H1 (cell line): ENCODE data around the gene HECTD1. TPM values are rescaled to one million over a fixed set of nuclear protein-coding genes. Genes with fewer than 3 reads are reported as not detected.

Experiments
- CTCF ChIA-PET: fragments of 300-600 bp; sonication (Branson Sonifier 250); formaldehyde crosslinking; loops from one replicate; lab custom pipeline; 2021; ENCODE audit not compliant: partially characterized antibody; lab: Charles Lee
- POLR2A ChIA-PET: fragments of 300-600 bp; sonication (Branson Sonifier 250); formaldehyde crosslinking; loops from one replicate; lab custom pipeline; 2021; ENCODE audit warnings: inconsistent platforms; ENCODE audit not compliant: partially characterized antibody; lab: Charles Lee
- DNase-seq, 2 experiments: peaks; one replicate each; pipeline versions ENCODE4 v3.0.0 to v3.0.0-alpha.2; 2010 to 2022; ENCODE audit warnings: low spot score in 2 of 2, low read depth in 1 of 2, mixed read lengths in 1 of 2
- FAIRE-seq: peaks from 2 replicates; lab custom pipeline; 2011; peaks lifted over from hg19 to GRCh38; lab: Jason Lieb, UNC
- H2AFZ ChIP-seq: 2 replicates; pipeline ENCODE4 v1.8.1; 2012; ENCODE audit warnings: low read length, inconsistent platforms
- H2AK5ac ChIP-seq: 2 replicates; pipeline ENCODE4 v1.6.1; 2013; ENCODE audit warnings: low read depth, low read length
- H2BK120ac ChIP-seq: replicated peaks from 2 replicates; pipeline ENCODE3; 2013; ENCODE audit warnings: low read depth, low read length, inconsistent platforms
- H2BK12ac ChIP-seq: 2 replicates; pipeline ENCODE4 v1.6.1; 2013; ENCODE audit warnings: low read depth, low read length
- H2BK15ac ChIP-seq: 2 replicates; pipeline ENCODE4 v1.6.1; 2013; ENCODE audit warnings: low read length
- H2BK20ac ChIP-seq: 2 replicates; pipeline ENCODE4 v1.6.1; 2013; ENCODE audit warnings: low read length
- H2BK5ac ChIP-seq: 2 replicates; pipeline ENCODE4 v1.6.1; 2013; ENCODE audit warnings: low read depth, low read length
- H3K14ac ChIP-seq: 2 replicates; pipeline ENCODE4 v1.6.1; 2013; ENCODE audit warnings: inconsistent platforms; ENCODE audit not compliant: insufficient read length
- H3K18ac ChIP-seq: 2 replicates; pipeline ENCODE4 v1.6.1; 2013; ENCODE audit warnings: low read length; ENCODE audit errors: extremely low read depth
- H3K23ac ChIP-seq: 2 replicates; pipeline ENCODE4 v1.6.1; 2013; ENCODE audit warnings: inconsistent platforms; ENCODE audit not compliant: insufficient read length
- H3K23me2 ChIP-seq: 2 replicates; pipeline ENCODE4 v1.6.1; 2013; ENCODE audit warnings: low read depth, low read length
- H3K27ac ChIP-seq: 2 replicates; pipeline ENCODE4 v1.6.1; 2011; ENCODE audit warnings: low read depth, low read length, inconsistent platforms
- H3K27me3 ChIP-seq, 4 experiments: replicated peaks in 1 of 4; 1 replicate in 1 of 4; 2 replicates in 3 of 4; pipeline versions ENCODE4 v1.6.1 to v1.8.1; 2011 to 2013; ENCODE audit warnings: low read length in 3 of 4, mild to moderate bottlenecking in 3 of 4, inconsistent platforms in 2 of 4, mixed read lengths in 2 of 4, moderate library complexity in 1 of 4; ENCODE audit not compliant: control insufficient read depth in 3 of 4, insufficient read depth in 3 of 4; ENCODE audit errors: extremely low read depth in 1 of 4
- H3K36me3 ChIP-seq, 4 experiments: 2 replicates each; pipeline versions ENCODE4 v1.6.1 to v1.8.1; 2011 to 2013; ENCODE audit warnings: mild to moderate bottlenecking in 4 of 4, low read length in 3 of 4, moderate library complexity in 2 of 4, control low read depth in 1 of 4, inconsistent platforms in 1 of 4; ENCODE audit not compliant: insufficient read depth in 4 of 4, control insufficient read depth in 2 of 4
- H3K4ac ChIP-seq: replicated peaks from 2 replicates; pipeline ENCODE3; 2013; ENCODE audit warnings: low read length, low read depth, mixed read lengths, inconsistent platforms; ENCODE audit not compliant: insufficient read length
- H3K4me1 ChIP-seq, 4 experiments: replicated peaks in 1 of 4; 1 replicate in 1 of 4; 2 replicates in 3 of 4; pipeline versions ENCODE4 v1.6.1 to v1.8.1; 2011 to 2013; ENCODE audit warnings: low read length in 3 of 4, inconsistent platforms in 2 of 4, mixed read lengths in 1 of 4; ENCODE audit not compliant: insufficient read depth in 4 of 4, control insufficient read depth in 3 of 4
- H3K4me2 ChIP-seq, 2 experiments: 2 replicates each; pipeline versions ENCODE4 v1.6.1 to v1.8.1; 2011 to 2013; ENCODE audit warnings: low read depth in 2 of 2, low read length in 2 of 2, control low read depth in 1 of 2, inconsistent platforms in 1 of 2, mild to moderate bottlenecking in 1 of 2; ENCODE audit not compliant: insufficient read depth in 1 of 2
- H3K4me3 ChIP-seq, 4 experiments: fragments of 200-600, 300-600 bp in 1 of 4; sonication (generic), shearing (Covaris generic), sonication (Bioruptor Twin) in 1 of 4; 2 replicates each; pipeline versions ENCODE4 v1.5.1 to v1.8.1; 2011 to 2016; ENCODE audit warnings: low read length in 4 of 4, low read depth in 3 of 4, control low read depth in 2 of 4, inconsistent platforms in 2 of 4, mild to moderate bottlenecking in 2 of 4, mixed read lengths in 1 of 4, moderate library complexity in 1 of 4; ENCODE audit not compliant: insufficient read depth in 2 of 4; ENCODE audit errors: extremely low read depth in 1 of 4
- H3K56ac ChIP-seq: replicated peaks from 2 replicates; pipeline ENCODE3; 2013; ENCODE audit warnings: low read depth, mild to moderate bottlenecking, mixed read lengths, low read length, inconsistent platforms; ENCODE audit not compliant: insufficient read length
- H3K79me1 ChIP-seq: 2 replicates; pipeline ENCODE4 v1.6.1; 2013; ENCODE audit warnings: low read depth, low read length, control low read depth
- H3K79me2 ChIP-seq, 2 experiments: 2 replicates each; pipeline versions ENCODE4 v1.6.1 to v1.8.1; 2012 to 2013; ENCODE audit warnings: low read length in 2 of 2, mild to moderate bottlenecking in 2 of 2, inconsistent platforms in 1 of 2; ENCODE audit not compliant: insufficient read depth in 2 of 2, control insufficient read depth in 1 of 2
- H3K9ac ChIP-seq, 4 experiments: replicated peaks in 1 of 4; 1 replicate in 1 of 4; 2 replicates in 3 of 4; pipeline versions ENCODE4 v1.6.1 to v1.8.1; 2011 to 2013; ENCODE audit warnings: low read depth in 3 of 4, low read length in 3 of 4, control low read depth in 2 of 4, mild to moderate bottlenecking in 2 of 4, moderate library complexity in 2 of 4, inconsistent platforms in 1 of 4; ENCODE audit errors: extremely low read depth in 1 of 4
- H3K9me3 ChIP-seq, 2 experiments: 2 replicates each; pipeline versions ENCODE4 v1.6.1 to v1.8.1; 2012 to 2013; ENCODE audit warnings: mild to moderate bottlenecking in 2 of 2, moderate library complexity in 2 of 2, control low read depth in 1 of 2, inconsistent platforms in 1 of 2, low read depth in 1 of 2, low read length in 1 of 2, mixed read lengths in 1 of 2; ENCODE audit not compliant: insufficient read depth in 2 of 2
- H4K20me1 ChIP-seq, 2 experiments: replicated peaks in 1 of 2; 2 replicates each; pipeline versions ENCODE3 to v1.8.1; 2011 to 2013; ENCODE audit warnings: inconsistent platforms in 2 of 2, low read length in 2 of 2, mild to moderate bottlenecking in 1 of 2; ENCODE audit not compliant: insufficient read depth in 2 of 2, control insufficient read depth in 1 of 2
- H4K5ac ChIP-seq: 2 replicates; pipeline ENCODE4 v1.6.1; 2013; ENCODE audit warnings: low read length, low read depth, mixed read lengths, inconsistent platforms; ENCODE audit not compliant: insufficient read length
- H4K8ac ChIP-seq: 2 replicates; pipeline ENCODE4 v1.8.0; 2013; ENCODE audit warnings: mild to moderate bottlenecking, moderate library complexity, low read length, inconsistent platforms; ENCODE audit not compliant: insufficient read depth; ENCODE audit errors: extremely low read depth
- H4K91ac ChIP-seq: replicated peaks from 2 replicates; pipeline ENCODE3; 2013; ENCODE audit warnings: low read length, mixed read lengths, inconsistent platforms; ENCODE audit not compliant: insufficient read length
- BACH1 ChIP-seq: IDR thresholded peaks from 2 replicates; pipeline ENCODE4 v1.6.1; 2012; ENCODE audit warnings: low read length, improper control_type of control experiment
- CTBP2 ChIP-seq: IDR thresholded peaks from 2 replicates; pipeline ENCODE4 v1.7.0; 2011; ENCODE audit warnings: borderline replicate concordance, mild to moderate bottlenecking, moderate library complexity, mixed read lengths, low read length; ENCODE audit not compliant: insufficient read depth, insufficient read length
- EP300 ChIP-seq, 2 experiments: IDR thresholded peaks; 1 replicate in 1 of 2; 2 replicates in 1 of 2; pipeline ENCODE4 v1.6.1; 2011 to 2012; ENCODE audit warnings: low read depth in 2 of 2, low read length in 2 of 2, mild to moderate bottlenecking in 2 of 2, borderline replicate concordance in 1 of 2, inconsistent platforms in 1 of 2, moderate library complexity in 1 of 2
- MAFK ChIP-seq: IDR thresholded peaks from 2 replicates; pipeline ENCODE4 v1.6.1; 2012; ENCODE audit warnings: low read depth, mild to moderate bottlenecking, improper control_type of control experiment, low read length
- NANOG ChIP-seq: IDR thresholded peaks from 2 replicates; pipeline ENCODE4 v1.6.1; 2011; ENCODE audit warnings: low read length, low read depth, mild to moderate bottlenecking, inconsistent platforms; ENCODE audit not compliant: insufficient read depth, poor library complexity, severe bottlenecking
- RNF2 ChIP-seq: fragments of 200-900, 300-1000 bp; sonication (generic); IDR thresholded peaks from 2 replicates; pipeline ENCODE4 v1.7.1; 2016; ENCODE audit warnings: borderline replicate concordance, low read depth, mild to moderate bottlenecking, antibody characterized with exemption, low read length; ENCODE audit not compliant: poor library complexity, severe bottlenecking; ENCODE audit errors: missing control alignments
- SP4 ChIP-seq: IDR thresholded peaks from 2 replicates; pipeline ENCODE4 v1.6.1; 2012; ENCODE audit warnings: low read length, inconsistent platforms
- WGBS, 2 experiments: shearing (Covaris generic) in 1 of 2; methylation state at CpG; one replicate each; pipeline versions ENCODE4 v1.1.6 to v1.1.7; 2013 to 2015; ENCODE audit warnings: low lambda C conversion rate in 2 of 2, mixed read lengths in 2 of 2, inconsistent platforms in 1 of 2, low coverage in 1 of 2, missing lambda C conversion rate in 1 of 2; ENCODE audit not compliant: insufficient replicate concordance in 2 of 2, insufficient coverage in 1 of 2, insufficient read length in 1 of 2; ENCODE audit errors: extremely low coverage in 1 of 2, missing lambda C conversion rate in 1 of 2; 5-methylcytosine and 5-hydroxymethylcytosine counted together
- polyA plus RNA-seq, 7 experiments: library from polyadenylated mRNA; depleted of rRNA in 3 of 7; stranded (reverse) in 5 of 7; unstranded in 2 of 7; fragments of >200 nt in 5 of 7; fragments of 200-250 nt in 2 of 7; gene quantifications; 1 replicate in 5 of 7; 2 replicates in 1 of 7; 4 replicates in 1 of 7; pipeline versions ENCODE4 v1.2.1 to v1.2.3, GENCODE V29; 2011 to 2013; ENCODE audit warnings: missing spikeins in 2 of 7, mixed read lengths in 2 of 7
- total RNA-seq: library from RNA; stranded (reverse); fragmentation: NEBNext Ultra II Directional; extraction: Animal tissue kit (Norgen Biotek cat#: 25700); gene quantifications from 2 replicates; pipeline ENCODE4 v1.2.1, GENCODE V29; 2021
- TF ChIP-seq, protein P1 (sequence below): IDR thresholded peaks from 2 replicates; pipeline ENCODE4 v1.6.1; 2012; ENCODE audit warnings: low read length, inconsistent platforms
- TF ChIP-seq, protein P2 (sequence below): IDR thresholded peaks from 2 replicates; pipeline ENCODE4 v1.6.1; 2012; ENCODE audit warnings: inconsistent platforms

HECTD1 gene
- total and polyA plus RNA-seq, 2 of the 8 experiments (the other 6 are each of a cell fraction or from before 2014, with no cell fraction given): 44.7 to 105 TPM

DNA sequence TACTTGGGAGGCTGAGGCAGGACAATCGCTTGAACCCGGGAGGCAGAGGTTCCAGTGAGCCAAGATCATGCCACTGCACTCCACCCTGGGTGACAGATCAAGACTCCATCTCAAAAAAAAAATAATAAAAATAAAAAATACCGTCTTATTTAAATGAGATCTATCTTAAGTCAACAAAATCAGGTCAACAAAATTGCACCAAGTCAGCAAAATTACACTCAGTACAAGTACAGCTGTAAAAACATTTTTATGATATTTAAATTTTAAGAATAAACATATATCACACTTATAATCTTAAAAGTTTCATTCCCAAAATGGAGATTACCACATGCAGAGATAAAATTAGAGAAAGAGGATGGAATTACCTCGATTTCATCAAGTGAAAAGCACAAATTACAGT is 33.2 kb downstream of the HECTD1 start:
- Histone ChIP-seq H2BK5ac (no peak overlapping the region), H3K23ac (no peak overlapping the region), H2BK12ac (no peak overlapping the region), H3K14ac (no peak overlapping the region), H3K23me2 (no peaks in the 10 kb centered on the region), H4K8ac (no peak overlapping the region; the same call in 1 of the 2 replicates), H4K20me1 (no peaks in the 10 kb centered on the region), H3K36me3 (peaks cover 0 to 55% (median 11%) of the 10 kb centered on the region in 4 experiments; a peak in 6 of 8 replicates), H4K5ac (no peak overlapping the region), H2BK120ac (no peak overlapping the region), H3K18ac (no peak overlapping the region), H3K27me3 (no peaks in the 10 kb centered on the region), H3K79me1 (no peaks in the 10 kb centered on the region; the same call in 1 of the 2 replicates), H3K9me3 (no peaks in the 10 kb centered on the region), H3K79me2 (no peaks in the 10 kb centered on the region), H2AFZ (no peak overlapping the region), H3K56ac (no peak overlapping the region), H3K4me2 (no peak overlapping the region), H2BK20ac (no peak overlapping the region), H2AK5ac (no peak overlapping the region), H2BK15ac (no peak overlapping the region), H4K91ac (no peak overlapping the region), H3K4ac (no peak overlapping the region), H3K27ac (no peak overlapping the region), H3K9ac (no peak overlapping the region), H3K4me3 (no peak overlapping the region), H3K4me1 (no peaks in the 10 kb centered on the region)
- FAIRE-seq: no peak
- DNase-seq: no peak
- ChIA-PET CTCF (interaction anchor here (1.3 kb wide), 1 partner anchor 181 kb away, joined by 3 read pairs; no protein-coding TSS in a partner anchor), POLR2A (interaction anchor here (0.6 kb wide), 1 partner anchor 68 kb away, joined by 3 read pairs; no protein-coding TSS in a partner anchor)
- peak; percentile 40; the same call in 1 of the 2 replicates for TF ChIP-seq MAFK
- no peak for TF ChIP-seq CTBP2
- TF ChIP-seq, protein P1, sequence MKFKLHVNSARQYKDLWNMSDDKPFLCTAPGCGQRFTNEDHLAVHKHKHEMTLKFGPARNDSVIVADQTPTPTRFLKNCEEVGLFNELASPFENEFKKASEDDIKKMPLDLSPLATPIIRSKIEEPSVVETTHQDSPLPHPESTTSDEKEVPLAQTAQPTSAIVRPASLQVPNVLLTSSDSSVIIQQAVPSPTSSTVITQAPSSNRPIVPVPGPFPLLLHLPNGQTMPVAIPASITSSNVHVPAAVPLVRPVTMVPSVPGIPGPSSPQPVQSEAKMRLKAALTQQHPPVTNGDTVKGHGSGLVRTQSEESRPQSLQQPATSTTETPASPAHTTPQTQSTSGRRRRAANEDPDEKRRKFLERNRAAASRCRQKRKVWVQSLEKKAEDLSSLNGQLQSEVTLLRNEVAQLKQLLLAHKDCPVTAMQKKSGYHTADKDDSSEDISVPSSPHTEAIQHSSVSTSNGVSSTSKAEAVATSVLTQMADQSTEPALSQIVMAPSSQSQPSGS: no peak
- TF ChIP-seq BACH1: no peak
- TF ChIP-seq, protein P2, sequence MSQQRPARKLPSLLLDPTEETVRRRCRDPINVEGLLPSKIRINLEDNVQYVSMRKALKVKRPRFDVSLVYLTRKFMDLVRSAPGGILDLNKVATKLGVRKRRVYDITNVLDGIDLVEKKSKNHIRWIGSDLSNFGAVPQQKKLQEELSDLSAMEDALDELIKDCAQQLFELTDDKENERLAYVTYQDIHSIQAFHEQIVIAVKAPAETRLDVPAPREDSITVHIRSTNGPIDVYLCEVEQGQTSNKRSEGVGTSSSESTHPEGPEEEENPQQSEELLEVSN: no peak
- TF ChIP-seq EP300 (IDR thresholded peaks at IDR 0.05; ENCODE audit: borderline replicate concordance in 1 of 2, low read depth in 2 of 2, low read length in 2 of 2): no peak
- TF ChIP-seq NANOG: no peak
- no peak for TF ChIP-seq SP4
- no peak for TF ChIP-seq RNF2
- WGBS, 2 experiments: 92% methylated on average over 4 of the region's 4 CpGs; no CpG with 5 or more reads in 1 of the 2 experiments
